HTERT RPE-1 (cell line): Measurements from ENCODE around the gene NRXN3.

Source experiments
- in situ Hi-C: fragments of 300-500 bp; cut with MboI; formaldehyde crosslinking; loops from 4 replicates; pipeline ENCODE4 v1.14.3; 2020; ENCODE audit warnings: low sequenced_read_pairs

NRXN3 gene

GRCh38 chr14:79631276-79631675 lies 1461.1 kb downstream of the NRXN3 start:
- in situ Hi-C loops, result no loop called here

GRCh38 chr14:79638672-79639266 lies 1468.6 kb downstream of the NRXN3 start:
- in situ Hi-C loops, result no loop called here

GRCh38 chr14:79639613-79640012 lies 1469.4 kb downstream of the NRXN3 start:
- in situ Hi-C loops, result no loop called here

DNA sequence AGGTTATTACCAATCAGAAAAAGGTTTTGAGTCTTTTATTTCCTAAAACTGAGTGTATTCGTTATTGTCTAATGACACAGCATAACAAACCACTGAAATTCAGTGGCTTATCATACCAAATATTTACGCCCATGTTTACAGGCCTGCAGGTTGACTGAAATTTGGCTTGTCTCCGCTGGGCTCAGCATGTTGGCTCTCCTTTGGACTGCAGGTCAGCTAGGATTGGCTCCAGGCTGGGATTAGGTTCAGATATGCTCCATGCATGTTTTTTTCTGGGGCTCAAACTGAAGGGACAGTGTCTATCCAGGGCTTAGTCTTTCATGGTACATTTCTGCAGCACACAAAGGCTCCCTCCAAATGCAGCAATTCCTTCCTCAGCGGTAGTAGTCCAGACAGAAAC lies 1471.2 kb downstream of the NRXN3 start:
- in situ Hi-C loops, result no loop called here

GRCh38 chr14:79643132-79643531 lies 1473.0 kb downstream of the NRXN3 start:
- in situ Hi-C loops, result no loop called here

- in situ Hi-C loops, result no loop called here
Observed at GRCh38 chr14:79645753-79646362, 1475.7 kb downstream of the NRXN3 start.

DNA sequence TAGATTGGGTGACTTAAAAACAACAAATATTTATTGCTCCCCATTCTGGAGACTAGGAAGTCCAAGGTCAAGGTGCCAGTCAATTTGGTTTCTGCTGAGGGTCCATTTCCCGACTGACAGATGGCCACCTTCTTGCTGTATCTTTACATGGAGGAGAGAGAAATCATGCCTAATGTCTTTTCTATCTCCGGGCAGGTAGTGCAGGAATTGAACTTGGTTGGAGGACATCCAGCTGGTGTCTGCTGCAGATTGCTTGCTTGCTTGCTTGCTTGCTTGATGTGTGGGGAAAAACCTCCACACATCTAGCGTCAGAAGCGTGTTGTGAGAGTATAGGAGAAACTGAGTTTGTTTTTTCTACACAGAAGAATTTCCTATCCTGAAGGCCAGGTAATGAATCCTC lies 1479.7 kb downstream of the NRXN3 start:
- in situ Hi-C loops, result no loop called here

DNA sequence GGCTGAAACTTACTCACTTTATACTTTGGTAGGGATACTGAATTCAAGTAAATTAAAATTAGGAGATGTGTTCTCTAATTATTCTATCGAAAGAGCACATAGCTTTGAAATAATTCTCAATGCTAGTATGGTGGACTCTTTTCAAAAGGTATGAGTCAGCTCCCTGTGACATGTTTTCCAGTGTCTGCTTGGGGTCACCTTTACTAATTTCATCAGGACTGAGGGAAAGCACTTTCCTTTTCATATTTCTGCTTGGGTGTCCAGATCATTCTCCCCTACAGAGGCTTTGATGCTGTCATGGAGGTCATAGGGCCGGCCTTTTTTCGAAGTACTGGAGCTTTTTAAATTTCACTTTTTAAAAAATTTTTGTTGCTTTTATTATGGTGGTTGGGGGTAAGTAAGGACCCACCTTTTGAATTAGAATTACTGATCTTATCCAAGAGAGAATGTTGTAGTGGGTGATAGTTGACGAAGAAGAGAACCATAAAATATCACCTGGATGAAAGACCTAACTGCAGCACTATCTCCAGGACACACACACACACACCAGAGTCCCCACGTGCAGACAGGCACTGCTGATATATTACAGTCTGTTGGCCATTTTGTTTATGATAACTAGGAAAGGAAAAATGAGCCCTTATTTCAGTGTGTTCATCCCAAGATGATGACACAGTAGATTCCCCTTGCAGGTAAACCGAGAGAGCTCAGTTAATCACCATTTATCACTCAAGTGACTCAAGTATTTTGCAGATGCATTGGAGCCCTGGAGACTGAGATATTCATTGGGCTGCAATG lies 1482.5 kb downstream of the NRXN3 start:
- in situ Hi-C loops, result no loop called here

DNA sequence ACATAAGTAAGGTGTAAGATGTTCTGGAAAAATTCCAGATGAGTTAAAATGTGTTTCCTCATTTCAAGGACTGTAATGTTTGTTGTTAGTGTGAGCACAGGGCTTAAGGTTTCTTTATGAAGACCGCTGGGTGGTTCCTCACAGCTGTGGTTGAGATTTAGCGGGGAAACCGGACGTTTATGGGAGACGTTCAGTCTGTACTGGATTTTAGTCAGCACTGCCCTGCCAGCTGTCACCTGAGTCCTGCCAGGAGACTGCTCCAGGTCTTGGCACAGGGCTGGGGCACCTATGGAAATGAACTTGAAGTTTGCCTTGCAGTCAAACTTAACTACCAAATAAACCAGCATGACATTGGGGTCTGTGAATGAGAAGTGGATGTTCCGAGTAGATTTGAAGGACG lies 1485.9 kb downstream of the NRXN3 start:
- in situ Hi-C loops, result no loop called here

DNA sequence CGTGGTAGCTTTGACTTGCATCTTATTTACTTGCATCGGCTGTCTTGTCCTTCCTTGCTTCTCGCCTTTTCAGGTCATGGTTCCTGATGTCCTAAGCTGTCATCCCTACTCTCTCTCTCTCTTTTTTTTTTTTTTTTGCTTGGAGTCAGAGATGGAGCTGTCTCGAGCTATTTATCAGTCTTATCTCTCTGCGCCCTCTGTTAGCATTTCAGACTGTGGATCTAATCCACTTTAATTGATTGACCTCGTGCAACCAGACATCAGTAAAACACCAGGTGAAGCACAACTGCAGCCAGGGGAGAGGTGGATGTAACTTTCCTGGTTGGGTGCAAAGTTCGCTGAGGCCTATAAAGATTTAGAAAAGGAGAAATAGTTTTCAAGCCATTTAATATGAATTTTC lies 1486.3 kb downstream of the NRXN3 start:
- in situ Hi-C loops, result no loop called here

DNA sequence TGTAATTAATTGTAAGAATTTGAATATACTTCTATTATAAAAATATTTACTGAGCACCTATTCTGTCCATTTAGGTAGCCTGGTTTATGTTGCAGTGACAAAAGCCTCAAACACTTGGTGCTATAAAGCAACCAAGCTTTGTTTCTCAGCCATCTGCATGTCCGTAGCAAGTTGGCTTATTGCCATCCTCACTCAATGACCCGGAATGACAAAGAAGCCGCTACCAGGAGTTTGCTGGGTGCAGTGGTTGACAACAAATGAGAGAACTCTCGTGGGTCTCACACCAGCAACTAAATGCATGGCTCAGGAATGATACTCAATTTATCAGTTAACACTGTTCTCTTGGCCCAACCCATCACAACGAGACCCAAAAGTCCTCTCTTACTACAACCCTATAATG lies 1488.0 kb downstream of the NRXN3 start:
- in situ Hi-C loops, result no loop called here

DNA sequence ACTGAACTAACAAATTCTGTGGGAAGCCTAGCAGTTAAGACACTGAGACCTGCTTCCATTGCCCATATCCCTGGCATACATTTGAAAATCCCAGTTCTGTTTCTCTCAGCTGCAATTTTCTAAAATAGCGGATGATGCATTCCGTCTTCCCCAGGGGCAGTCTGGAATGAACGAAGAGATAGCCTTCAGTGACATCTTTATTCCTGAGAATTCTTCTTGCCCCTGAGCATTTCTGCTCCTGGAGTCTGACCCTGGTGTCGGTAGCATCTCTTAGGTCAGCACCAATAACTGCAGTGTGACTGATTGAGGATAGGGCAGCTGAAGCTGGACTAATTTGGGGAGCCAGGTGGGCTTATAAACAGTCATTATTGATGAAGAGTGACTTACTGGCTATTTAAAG lies 1488.6 kb downstream of the NRXN3 start:
- in situ Hi-C loops, result no loop called here

DNA sequence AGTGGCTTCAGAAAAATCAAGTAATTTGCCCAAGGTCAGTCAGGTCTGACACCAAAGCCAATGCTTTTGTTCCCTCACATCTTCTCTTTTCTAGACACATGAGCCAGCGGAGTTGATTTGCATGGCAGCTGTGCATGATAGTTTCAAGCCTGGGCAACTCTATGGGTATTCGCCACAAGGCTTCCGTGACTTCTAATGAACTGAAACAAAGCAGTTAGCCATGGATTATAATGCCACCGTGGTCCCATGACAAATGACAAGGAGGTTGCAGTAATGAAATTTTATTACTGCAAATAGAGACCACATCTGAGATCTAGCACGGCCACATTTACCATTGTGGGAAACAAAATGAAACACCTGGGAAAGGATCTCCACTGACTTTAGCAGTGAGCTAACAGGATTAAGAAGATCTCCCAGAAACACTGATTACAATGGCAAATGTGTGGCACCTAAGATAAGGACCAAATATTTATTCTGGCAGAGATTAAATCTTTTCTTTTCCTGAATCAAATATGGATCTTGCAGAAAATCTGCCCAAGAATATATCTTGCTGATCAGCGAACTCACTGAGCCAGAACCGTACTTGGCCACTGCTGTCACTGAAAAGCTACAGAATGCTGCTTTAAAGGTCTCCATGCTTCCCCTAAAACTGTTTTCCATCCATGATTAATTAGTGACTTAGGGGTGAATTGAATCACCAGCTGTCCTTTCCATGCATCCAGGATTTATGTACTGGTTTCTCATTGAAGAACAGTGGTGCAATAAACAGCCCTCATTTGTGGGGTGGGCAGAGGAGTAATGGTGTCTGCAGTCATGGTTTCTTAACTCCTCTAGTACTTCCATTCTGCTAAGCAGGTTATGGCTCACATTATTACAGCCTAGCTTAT lies 1490.1 kb downstream of the NRXN3 start:
- in situ Hi-C loops, result no loop called here

GRCh38 chr14:79661752-79662151 lies 1491.6 kb downstream of the NRXN3 start:
- in situ Hi-C loops, result no loop called here

- in situ Hi-C loops, result no loop called here
Observed at GRCh38 chr14:79663453-79663852, 1493.3 kb downstream of the NRXN3 start.

- in situ Hi-C loops, result no loop called here
Observed at GRCh38 chr14:79665556-79665955, 1495.4 kb downstream of the NRXN3 start.

DNA sequence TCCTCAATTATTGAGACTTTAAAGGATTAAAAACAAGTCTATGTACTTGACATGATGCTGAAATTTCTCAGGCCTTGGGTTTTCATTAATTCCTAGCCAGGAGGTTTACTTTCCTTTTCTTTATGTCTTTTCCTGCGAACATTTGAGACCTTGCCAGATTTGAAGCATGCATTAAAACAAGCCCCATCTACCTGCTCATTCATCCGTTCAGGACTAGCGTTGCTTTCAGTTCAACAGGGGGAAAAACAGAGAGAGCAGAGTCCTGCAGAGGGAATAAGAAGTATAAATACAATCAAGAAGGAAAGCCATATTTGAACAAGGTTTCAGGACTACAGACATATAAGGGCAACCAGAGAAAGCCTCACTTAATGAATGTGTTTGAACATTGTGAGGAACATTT lies 1498.8 kb downstream of the NRXN3 start:
- in situ Hi-C loops, result no loop called here

GRCh38 chr14:79670811-79671210 lies 1500.6 kb downstream of the NRXN3 start:
- in situ Hi-C loops, result no loop called here

DNA sequence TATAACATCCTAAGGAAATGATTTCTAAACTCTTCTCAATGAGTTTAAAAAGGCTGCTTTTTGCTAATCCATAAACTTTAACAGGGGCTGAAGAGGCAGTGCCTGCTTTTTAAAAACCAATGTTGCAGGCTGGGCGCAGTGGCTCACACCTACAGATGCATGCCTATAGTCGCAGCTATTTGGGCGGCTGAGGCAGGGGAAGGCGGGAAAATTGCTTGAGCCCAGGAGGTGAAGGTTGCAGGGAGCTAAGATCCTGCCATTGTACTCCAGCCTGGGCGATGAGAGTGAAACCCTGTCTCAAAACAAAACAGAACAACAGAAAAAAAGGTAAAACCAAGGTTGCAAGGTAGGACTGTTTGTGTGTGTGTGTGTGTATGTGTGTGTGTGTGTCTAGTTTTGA lies 1509.9 kb downstream of the NRXN3 start:
- in situ Hi-C loops, result no loop called here

- in situ Hi-C loops, result no loop called here
Observed at GRCh38 chr14:79686196-79686595, 1516.0 kb downstream of the NRXN3 start.

DNA sequence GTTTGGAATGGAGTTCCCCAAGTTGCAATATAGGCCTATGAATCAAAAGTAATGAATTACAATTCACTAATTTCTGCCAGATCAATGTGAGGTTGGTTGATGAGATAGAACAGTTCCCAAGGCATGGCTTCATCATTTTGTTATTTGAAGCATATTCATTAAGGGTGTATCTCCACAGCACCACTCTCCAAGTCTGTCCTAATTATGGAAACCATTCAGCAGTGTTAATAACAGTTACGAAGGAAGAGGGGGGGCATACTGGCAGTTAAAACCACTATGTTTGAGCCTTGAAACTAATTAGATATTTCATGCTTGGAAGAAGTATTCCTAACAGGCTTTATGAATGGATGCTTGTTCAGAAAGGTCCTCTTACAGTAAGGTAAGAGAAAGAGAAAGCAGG lies 1520.8 kb downstream of the NRXN3 start:
- in situ Hi-C loops, result no loop called here
